AG10803 (cell line): ENCODE data around the gene ARHGAP15.

Experiments
- DNase-seq: peaks from one replicate; pipeline ENCODE4 v3.0.0; 2010; ENCODE audit warnings: low read depth
- H3K4me3 ChIP-seq: 2 replicates; pipeline ENCODE4 v1.5.1; 2011; ENCODE audit warnings: mild to moderate bottlenecking, low read length, control low read depth
- TF ChIP-seq, protein P1 (sequence below): conservative IDR thresholded peaks from 2 replicates; pipeline ENCODE4 v1.5.1; 2011; ENCODE audit warnings: mild to moderate bottlenecking, low read length, control low read depth, inconsistent platforms

ARHGAP15 gene

DNA sequence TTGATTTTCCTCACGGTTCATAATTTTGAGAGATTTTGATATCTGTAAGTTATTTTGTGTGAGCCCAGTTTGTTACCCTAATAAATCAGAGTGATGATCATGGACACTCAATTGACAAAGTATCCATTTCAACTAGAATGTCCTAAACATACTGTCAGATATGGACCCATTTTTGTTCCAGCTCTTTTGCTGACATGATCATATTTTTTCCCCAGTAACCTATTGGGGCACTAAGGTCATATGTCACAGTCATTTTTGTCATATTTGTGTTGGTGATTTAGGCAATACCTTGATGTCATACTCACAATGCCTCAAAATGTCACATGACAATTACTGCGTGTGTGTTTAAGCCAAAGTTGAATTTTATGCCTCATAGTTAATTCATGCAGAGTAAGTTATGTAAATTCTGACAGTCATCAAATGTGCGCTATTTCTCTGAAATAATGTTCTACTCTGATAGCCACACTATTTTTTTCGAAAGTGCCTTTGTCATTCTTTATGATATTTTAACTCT lies 218.7 kb downstream of the ARHGAP15 start:
- H3K4me3 ChIP-seq, result no peak overlapping the region
- TF ChIP-seq, protein P1, sequence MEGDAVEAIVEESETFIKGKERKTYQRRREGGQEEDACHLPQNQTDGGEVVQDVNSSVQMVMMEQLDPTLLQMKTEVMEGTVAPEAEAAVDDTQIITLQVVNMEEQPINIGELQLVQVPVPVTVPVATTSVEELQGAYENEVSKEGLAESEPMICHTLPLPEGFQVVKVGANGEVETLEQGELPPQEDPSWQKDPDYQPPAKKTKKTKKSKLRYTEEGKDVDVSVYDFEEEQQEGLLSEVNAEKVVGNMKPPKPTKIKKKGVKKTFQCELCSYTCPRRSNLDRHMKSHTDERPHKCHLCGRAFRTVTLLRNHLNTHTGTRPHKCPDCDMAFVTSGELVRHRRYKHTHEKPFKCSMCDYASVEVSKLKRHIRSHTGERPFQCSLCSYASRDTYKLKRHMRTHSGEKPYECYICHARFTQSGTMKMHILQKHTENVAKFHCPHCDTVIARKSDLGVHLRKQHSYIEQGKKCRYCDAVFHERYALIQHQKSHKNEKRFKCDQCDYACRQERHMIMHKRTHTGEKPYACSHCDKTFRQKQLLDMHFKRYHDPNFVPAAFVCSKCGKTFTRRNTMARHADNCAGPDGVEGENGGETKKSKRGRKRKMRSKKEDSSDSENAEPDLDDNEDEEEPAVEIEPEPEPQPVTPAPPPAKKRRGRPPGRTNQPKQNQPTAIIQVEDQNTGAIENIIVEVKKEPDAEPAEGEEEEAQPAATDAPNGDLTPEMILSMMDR, result no peak
- no peak for DNase-seq

DNA sequence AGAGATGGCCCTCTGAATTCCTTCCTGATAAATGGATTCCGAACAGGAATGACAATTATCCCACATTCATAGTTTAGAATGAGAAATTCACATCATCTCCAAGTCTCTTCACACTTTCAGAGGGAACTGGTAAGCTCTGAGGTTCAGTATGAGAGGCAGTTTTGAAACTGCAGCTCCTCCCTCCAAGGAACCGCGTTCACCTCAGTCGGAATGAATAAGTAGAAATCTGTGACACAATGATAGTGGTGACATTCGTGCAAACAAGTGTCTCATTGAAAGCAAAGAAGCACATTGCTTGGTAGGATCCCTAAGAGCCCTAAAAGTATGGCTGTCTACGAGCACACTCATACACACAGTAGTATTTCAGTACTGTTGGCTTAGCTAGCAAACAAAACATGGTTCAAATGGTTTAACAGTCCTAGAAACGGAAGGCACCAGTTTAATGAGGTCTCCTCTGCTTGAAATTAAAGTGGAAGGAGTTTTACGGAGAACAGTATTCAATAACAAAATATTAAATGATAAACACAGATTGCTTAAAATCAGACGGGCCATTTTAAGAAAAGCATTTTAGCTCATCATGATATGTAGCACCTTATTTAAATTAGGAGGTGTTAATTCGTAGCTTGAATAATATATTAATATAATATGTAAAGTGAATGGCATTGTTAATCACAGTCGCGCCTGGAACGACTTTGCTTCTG lies 225.0 kb downstream of the ARHGAP15 start:
- no peak for DNase-seq
- TF ChIP-seq, protein P1, result no peak
- no peak overlapping the region for H3K4me3 ChIP-seq

GRCh38 chr2:143355870-143356269 lies 226.7 kb downstream of the ARHGAP15 start:
- H3K4me3 ChIP-seq, result no peak overlapping the region
- TF ChIP-seq, protein P1, result no peak
- no peak for DNase-seq

GRCh38 chr2:143356336-143356735 lies 227.1 kb downstream of the ARHGAP15 start:
- no peak overlapping the region for H3K4me3 ChIP-seq
- DNase-seq, result no peak
- TF ChIP-seq, protein P1, result no peak

DNA sequence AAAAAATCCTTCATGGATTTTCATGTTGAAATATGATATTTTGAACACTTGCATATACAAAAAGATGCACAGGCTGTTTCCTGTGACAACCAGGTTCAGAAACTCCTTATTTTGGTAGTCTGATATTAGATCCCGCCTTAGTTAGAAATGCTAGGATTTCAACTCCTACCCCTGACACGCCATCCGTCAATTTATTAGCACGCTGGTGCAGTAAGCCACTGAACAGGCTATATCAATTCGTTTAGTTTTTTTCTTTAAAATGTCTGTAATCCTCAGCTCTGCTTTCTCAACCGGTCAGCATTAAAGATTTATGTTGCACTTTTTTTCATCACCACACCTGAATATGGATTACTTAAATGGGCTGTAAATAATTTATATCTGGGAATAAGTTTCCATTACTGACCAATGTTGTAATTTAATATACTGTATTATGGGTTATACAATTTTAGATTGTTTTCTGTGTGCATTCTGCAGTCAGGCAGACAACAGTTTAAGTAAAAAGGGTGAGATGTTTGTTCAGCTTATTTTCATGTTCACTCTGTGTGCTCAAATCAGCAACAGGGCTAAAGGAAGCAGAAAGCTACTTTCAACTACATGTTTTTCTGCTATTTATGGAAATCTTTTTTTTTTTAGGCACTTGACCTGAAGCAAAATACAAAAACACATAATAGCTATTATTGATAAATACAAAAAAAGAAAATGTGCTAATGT lies 227.7 kb downstream of the ARHGAP15 start:
- TF ChIP-seq, protein P1, result no peak
- no peak for DNase-seq
- no peak overlapping the region for H3K4me3 ChIP-seq

DNA sequence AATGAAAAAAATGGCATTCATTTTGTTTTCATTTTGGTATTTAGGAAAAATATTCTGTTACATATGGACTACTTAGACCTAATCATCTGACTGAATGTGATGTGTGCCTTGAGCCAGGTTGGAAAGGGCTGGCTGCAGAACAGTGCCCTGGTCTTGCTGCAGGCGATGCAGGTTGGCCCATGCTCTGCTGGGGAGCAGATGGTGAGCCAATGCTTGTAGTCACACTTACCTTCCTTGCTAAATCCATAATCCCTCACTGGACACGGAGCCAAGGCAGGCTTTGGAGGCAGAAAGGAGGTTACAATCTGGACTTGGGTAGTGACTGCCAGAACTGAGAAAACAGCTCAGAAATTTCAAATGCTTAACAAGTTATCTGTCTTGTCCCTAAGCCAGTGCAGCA lies 228.7 kb downstream of the ARHGAP15 start:
- TF ChIP-seq, protein P1, result no peak
- no peak overlapping the region for H3K4me3 ChIP-seq
- DNase-seq, result no peak

DNA sequence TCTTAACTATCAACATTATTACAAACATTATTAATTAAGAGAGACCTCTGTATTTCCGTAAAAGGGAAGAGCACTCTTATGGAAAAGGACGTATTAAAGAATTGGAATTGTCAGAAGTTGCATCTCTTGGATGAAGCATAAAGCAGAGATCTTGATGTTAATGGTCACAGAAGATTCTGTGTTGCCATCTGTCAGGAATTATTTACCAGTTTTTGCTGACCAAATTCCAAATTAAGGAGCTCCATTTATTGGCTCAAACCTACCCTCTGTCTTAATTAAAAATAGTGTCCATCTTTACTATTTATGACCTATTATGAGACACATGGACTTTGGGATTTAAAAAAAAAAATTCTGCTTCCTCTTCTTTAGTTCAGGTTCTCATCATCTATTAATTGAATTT lies 232.1 kb downstream of the ARHGAP15 start:
- DNase-seq, result no peak
- TF ChIP-seq, protein P1, result no peak
- H3K4me3 ChIP-seq, result no peak overlapping the region
